Measurements from ENCODE around the gene MARK3.
A peak's percentile ranks its signal among the peaks of the same experiment; 100 is the strongest.

Gene MARK3

DNA sequence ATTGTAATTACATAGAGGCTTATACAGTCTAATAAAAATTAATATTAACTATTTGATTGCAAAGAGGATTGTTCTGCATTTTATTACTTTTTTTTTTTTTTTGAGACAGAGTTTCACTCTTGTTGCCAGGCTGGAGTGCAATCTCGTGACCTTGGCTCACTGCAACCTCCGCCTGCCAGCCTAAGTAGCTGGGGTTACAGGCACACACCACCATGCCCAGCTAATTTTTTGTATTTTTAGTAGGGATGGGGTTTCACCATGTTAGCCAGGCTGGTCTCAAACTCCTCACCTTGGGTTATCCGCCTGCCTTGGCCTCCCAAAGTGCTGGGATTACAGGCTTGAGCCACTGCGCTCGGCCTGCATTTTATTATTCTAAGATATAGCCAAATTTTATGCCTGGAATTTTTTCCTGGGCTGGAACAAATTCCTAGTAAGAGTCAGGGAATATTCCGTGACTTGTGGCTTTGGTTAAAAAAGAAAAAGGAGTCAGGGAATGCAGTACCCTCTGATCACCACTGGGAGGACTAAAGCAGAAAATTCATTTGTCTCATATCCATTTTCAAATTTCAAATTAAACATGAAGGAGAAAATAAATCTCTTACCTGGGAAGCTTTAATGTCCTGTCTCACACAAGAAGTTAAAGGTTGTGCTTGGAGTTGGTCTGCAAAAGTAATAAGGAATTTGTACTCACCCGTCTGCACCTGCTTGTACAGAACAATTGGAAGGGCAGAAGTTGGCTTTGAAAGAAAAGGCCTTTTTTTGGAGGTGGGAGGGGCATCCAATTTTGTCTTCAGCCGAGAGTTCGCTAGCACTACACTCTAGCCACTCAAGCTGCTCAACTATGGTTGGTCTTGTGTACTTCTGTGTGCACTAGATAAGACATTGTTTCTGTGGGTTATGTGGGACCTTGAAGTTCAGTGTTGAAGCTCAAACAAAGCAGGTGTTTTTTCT lies 8.7 kb downstream of the MARK3 start:
- TF ChIP-seq POLR2A (IDR thresholded peaks at IDR 0.05; ENCODE audit: low read depth, low read length): no peak
- DNase-seq (ENCODE audit: insufficient read length, low spot score) (no peak), FAIRE-seq (peak; percentile 30)

DNA sequence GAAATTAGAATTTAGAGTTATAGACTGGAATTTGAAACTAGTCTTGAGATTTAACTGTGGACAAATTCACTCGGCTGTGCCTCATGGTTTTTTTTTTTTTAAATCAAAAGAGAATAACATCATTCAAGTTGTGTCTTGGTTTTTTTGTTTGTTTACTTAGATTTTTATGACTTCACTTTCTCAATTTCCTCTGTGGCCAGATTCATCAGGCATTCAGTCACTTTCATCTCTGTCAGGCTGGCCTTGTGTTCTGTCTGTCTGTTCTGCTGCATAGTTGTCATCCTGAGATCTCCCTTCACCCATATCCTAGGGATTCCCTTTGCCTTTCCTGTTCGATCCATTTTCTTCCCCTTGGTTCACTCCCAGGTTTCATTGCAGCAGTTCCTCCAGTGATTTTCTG lies 10.0 kb downstream of the MARK3 start:
- no peak for DNase-seq (ENCODE audit: insufficient read length, low spot score)
- no peak for TF ChIP-seq POLR2A (IDR thresholded peaks at IDR 0.05; ENCODE audit: low read depth, low read length)
- FAIRE-seq: peak; percentile 78

DNA sequence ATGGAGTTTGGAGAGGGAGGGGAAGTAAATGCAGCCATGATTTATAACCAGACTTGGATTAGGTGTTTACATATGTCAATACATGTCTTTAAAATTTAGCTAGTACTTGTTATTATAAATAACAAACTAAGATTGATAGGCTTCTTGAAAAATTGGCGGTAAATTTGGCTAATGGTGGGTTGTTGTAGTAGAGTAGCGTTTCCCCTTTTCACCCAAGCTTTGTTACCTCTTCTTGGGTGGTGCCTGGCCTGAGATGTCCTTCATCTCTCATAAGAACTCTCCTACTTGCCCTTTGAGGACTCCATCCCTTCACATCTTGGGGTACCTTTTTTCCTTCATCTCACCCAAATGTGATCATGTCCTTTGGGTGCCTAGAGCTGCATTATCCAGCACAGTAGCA lies 11.2 kb downstream of the MARK3 start:
- DNase-seq (ENCODE audit: insufficient read length, low spot score): no peak
- FAIRE-seq: no peak
- no peak for TF ChIP-seq POLR2A (IDR thresholded peaks at IDR 0.05; ENCODE audit: low read depth, low read length)

DNA sequence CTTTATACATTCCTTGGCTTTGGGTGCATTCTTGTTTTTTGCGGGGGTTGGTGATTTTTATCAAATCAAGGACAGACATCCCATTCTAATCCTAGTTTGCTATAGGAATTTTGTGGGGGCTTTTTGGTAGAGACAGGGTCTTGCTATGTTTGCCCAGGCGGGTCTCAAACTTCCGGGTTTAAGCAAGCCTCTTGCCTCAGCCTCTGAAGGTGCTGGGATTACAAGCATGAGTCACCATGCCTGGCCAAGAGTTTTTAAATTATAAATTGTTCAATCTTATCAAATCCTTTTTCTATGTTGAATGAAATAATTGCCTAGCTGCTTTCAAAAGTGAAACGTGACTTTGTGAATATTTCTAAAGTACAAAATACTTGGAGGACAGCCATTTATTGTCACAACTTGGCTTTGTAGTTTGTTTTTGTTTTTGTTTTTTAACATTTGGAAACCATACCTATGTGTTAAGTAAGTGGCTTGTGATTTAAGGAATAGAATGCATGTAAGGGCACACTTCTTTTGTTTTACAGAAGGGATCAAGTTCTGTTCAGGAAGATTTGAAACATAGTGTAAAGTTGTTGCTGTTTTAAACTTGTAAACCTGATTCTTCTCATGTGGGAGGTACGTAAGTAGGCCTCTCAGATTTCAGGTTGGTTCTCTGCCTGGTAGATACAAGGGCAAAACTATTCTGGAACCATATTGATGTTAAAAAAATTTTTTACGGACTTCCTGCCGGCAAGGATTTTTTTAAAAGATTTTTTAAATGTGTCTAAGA lies 13.4 kb downstream of the MARK3 start:
- FAIRE-seq (no peak), DNase-seq (ENCODE audit: insufficient read length, low spot score) (no peak)
- TF ChIP-seq POLR2A (IDR thresholded peaks at IDR 0.05; ENCODE audit: low read depth, low read length): no peak

DNA sequence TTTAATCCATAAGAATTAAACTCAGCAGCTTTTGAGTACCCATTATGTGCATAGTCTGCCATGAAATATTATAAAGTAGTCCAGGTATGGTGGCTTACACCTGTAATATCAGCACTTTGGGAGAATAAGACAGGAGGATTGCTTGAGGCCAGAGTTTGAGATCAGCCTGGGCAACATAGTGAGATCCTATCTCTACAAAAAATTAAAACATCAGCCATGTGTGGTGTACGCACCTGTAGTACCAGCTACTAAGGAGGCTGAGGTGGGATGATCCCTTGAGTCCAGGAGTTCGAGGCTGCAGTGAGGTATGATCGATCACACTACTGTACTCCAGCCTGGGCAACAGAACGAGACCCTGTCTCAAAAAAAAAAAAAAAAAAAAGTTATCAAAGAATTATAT lies 15.3 kb downstream of the MARK3 start:
- FAIRE-seq (no peak), DNase-seq (ENCODE audit: insufficient read length, low spot score) (no peak)
- TF ChIP-seq POLR2A (IDR thresholded peaks at IDR 0.05; ENCODE audit: low read depth, low read length): no peak

DNA sequence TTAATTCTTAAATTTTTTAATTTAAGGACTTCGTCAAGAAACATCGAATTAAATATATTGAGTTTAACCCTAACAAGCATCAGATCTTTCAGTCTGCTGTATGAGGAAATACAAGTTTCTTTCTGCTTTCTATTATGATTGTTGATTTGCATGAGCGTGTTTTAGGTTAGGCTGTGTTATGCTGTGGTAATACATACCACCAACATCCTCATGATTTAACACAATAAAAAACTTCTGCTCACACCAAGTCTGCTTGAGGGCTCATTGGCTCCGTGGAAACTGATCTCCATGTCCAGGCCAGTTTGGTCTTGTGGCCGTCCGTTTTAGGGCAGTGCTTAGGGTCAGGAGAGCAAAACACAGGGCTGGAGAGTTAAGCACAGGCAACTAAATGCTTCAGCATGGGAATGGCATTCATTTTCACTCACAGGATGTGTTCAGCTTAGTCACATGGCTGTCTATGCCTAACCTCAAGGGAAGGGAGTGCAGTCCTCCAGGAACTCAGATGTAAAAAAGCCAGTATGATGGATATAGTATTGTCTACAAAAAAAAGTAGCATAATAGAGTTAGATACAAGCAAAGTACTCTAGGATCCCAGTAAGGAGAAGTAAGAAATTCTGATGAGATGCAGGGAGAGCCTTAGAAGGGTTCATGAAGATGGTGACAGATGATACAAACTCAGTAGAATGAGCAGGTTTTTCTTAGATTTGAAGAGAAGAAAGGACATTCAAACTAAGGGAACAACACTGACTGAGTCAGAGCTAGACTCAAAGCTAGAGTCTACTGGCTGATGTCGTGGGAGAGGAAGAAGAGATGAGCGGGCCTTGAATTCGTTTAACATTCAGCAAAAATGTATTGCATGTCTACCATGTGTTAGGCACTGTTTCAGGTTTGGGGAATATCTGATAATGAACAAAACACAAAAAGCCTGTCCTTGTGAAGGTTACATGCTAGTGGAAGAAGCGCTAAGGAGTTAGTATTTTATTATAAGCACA lies 16.3 kb downstream of the MARK3 start:
- DNase-seq (ENCODE audit: insufficient read length, low spot score) (no peak), FAIRE-seq (peak; percentile 99)
- TF ChIP-seq POLR2A (IDR thresholded peaks at IDR 0.05; ENCODE audit: low read depth, low read length): no peak

DNA sequence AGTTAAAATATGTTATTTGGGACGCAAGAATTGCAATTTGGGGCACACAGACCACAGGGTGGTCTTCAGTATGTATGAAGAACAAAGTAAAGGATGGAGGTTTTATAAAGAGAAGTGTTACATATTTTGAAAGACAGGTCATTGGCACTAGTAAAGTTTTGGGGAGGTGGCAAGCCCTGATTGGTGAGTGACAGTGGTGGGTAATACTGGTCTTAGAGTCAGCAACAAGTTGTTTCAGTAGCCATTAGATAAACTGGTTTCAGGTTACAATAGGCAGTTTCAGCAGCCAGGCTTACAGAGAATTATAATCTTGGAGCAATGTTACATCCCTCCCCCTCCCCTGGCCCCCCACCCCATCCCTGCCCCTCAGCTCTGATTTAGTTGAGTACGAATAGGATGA lies 17.5 kb downstream of the MARK3 start:
- no peak for TF ChIP-seq POLR2A (IDR thresholded peaks at IDR 0.05; ENCODE audit: low read depth, low read length)
- DNase-seq (ENCODE audit: insufficient read length, low spot score) (no peak), FAIRE-seq (peak; percentile 75)

DNA sequence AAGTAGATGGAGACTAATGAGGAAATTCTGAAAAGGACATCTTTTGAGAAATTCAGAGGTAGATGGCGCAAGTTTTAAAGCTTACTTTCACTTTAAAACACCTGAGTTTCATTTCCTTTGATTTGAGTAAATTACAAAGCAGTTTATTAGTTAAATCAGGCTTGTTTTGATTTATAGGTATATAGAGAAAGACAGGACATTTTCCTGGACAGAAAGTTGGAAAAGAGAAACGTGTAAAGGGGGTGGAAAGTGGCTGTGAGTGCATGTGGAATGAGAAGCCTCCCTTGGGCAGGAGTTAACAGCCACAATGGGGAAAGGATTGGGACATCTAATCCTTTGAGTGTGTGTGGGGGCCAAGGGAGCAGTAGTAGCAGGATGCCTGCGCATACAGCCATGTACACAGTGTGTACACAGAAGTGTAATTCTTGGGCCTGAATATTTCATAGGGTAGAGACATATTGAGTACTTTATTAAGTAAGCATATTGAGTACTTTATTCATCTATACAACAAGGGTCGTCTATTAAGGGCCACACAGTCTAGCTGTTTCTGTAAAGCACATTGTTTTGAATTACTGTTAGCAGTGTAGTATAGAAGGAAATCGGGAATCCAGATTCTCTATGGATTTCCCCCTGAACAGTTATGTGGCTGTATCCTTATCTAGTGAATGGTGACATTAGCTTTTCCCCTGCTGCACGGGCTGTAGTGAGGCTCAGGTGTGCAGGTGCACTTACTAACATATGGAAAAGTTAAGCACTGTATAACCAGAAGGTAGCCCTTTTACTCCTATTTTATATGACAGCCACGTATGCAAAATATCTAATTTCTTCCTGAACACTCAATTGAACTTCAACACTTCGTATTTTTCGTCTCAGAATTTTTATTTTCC lies 19.1 kb downstream of the MARK3 start:
- TF ChIP-seq POLR2A (IDR thresholded peaks at IDR 0.05; ENCODE audit: low read depth, low read length): no peak
- DNase-seq (ENCODE audit: insufficient read length, low spot score): no peak
- FAIRE-seq: no peak

DNA sequence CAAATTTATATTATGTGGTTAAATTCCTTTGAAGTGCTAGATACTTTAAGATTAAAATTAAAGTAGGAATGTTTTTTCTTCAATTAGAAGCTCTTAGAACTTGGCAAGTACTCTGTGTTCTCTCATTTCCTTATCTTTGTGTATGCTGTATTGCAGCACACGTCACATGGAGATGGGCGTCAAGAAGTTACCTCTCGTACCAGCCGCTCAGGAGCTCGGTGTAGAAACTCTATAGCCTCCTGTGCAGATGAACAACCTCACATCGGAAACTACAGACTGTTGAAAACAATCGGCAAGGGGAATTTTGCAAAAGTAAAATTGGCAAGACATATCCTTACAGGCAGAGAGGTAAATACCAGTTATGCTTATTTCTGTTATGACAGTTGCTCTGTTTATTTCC lies 19.7 kb downstream of the MARK3 start:
- DNase-seq (ENCODE audit: insufficient read length, low spot score): no peak
- no peak for FAIRE-seq
- TF ChIP-seq POLR2A (IDR thresholded peaks at IDR 0.05; ENCODE audit: low read depth, low read length): no peak

DNA sequence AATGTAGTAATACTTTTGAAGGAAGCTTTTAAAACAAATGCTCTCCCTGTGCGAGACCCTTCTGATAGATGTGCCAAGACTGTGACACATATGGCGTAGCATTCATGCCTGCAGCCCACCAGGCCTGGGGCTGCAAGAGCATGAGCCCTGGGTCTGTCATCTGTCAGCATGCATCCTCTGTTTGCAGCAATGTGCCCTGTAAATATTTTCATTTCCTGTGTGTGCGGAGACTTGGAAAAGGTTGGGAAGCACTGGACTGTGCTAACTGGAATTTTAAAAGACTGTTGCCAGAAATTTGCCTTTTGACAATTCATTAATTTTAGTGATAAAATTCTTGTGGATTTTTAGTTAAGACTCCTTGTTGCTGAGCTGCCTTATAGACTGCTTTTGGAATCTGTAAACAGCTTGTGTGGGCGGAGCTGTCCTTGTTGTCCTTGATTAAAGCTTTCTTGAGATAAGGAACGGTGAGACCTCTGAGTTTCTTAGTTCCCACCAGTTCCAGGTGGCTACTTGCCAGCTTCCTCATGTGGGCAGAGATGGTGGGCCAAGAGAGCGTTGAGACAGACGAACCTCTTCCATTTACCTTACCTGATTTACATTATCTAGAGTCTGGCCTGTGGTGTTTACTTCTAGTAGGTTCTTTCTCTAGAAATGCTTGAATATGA lies 23.4 kb downstream of the MARK3 start:
- FAIRE-seq: no peak
- DNase-seq (ENCODE audit: insufficient read length, low spot score): no peak
- no peak for TF ChIP-seq POLR2A (IDR thresholded peaks at IDR 0.05; ENCODE audit: low read depth, low read length)

DNA sequence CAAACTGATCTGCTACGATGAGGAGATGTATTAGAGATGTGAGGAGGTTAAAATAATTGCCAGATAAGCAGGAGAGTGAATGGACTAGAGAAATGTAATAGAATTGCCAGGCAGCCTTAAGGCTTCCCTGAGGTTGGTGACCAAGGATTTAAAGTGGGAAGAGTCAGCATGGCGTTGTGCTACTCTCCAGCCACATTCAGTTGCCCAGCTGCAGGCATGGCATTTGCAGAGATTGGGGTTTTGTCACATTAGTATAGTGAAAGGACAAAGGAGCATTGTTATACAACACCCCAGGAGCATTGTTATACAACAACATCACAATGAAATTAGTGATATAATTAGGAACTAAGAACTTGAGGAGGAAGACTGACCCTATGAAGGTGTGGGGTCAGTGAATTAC lies 31.7 kb downstream of the MARK3 start:
- TF ChIP-seq POLR2A (IDR thresholded peaks at IDR 0.05; ENCODE audit: low read depth, low read length): no peak
- DNase-seq (ENCODE audit: insufficient read length, low spot score): no peak
- no peak for FAIRE-seq

DNA sequence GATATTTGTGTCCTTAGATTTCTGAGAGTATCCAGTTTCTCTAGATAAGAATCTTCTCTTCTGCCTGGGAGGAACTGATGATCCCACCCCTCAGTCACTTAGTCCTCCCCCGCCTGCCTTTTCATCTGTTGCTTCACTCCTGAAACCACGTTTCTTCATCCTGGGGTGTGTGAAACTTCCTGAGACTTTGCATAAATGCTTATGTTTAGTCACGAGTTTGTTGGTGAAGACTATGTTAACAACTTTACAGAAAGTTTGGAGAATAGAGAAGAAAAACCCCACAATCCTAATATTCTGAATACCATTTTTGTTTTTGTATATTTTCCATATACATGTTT lies 33.2 kb downstream of the MARK3 start:
- FAIRE-seq (peak; percentile 50), DNase-seq (ENCODE audit: insufficient read length, low spot score) (no peak)
- no peak for TF ChIP-seq POLR2A (IDR thresholded peaks at IDR 0.05; ENCODE audit: low read depth, low read length)

All from H54 (cell line).